Kidney tubule cell (primary cell): Measurements from ENCODE around the gene PHACTR1.
"Not testable (repeated sequence)": the region's sequence is repeated elsewhere in the genome, so short reads cannot be mapped to it uniquely, and the experiment has no call there.

Experiments
- DNase-seq: peaks from one replicate; pipeline ENCODE4 v3.0.0-alpha.2; 2018; ENCODE audit warnings: low spot score

PHACTR1 gene

GRCh38 chr6:12716298-12716916, at the start of gene PHACTR1:
Gene PHACTR1, plus strand, starts transcription at chr6:12716767.
- no peak for DNase-seq

GRCh38 chr6:12666886-12667285, 49.7 kb upstream of the PHACTR1 start:
- no peak for DNase-seq

- no peak for DNase-seq
Measured at GRCh38 chr6:12675931-12676330, 40.6 kb upstream of the PHACTR1 start.

GRCh38 chr6:12679341-12679740, 37.2 kb upstream of the PHACTR1 start:
- DNase-seq = peak; percentile 52

GRCh38 chr6:12693122-12693521, 23.4 kb upstream of the PHACTR1 start:
- no peak for DNase-seq

GRCh38 chr6:12698298-12698697, 18.3 kb upstream of the PHACTR1 start:
- DNase-seq = no peak

GRCh38 chr6:12704946-12705345, 11.6 kb upstream of the PHACTR1 start:
- DNase-seq = no peak

GRCh38 chr6:12709116-12709515, 7.5 kb upstream of the PHACTR1 start:
- DNase-seq = peak; percentile 80

GRCh38 chr6:12709556-12710232, 6.9 kb upstream of the PHACTR1 start:
- DNase-seq = no peak

GRCh38 chr6:12710921-12711320, 5.6 kb upstream of the PHACTR1 start:
- no peak for DNase-seq

GRCh38 chr6:12714022-12714421, 2.5 kb upstream of the PHACTR1 start:
- DNase-seq = no peak

- DNase-seq = no peak
Measured at GRCh38 chr6:12715437-12715836, 1.1 kb upstream of the PHACTR1 start.

- peak; percentile 17 for DNase-seq
Measured at GRCh38 chr6:12717356-12717755, 789 bp downstream of the PHACTR1 start.

- DNase-seq = peak; percentile 77
Measured at GRCh38 chr6:12718015-12718414, 1.4 kb downstream of the PHACTR1 start.

- DNase-seq = no peak
Measured at GRCh38 chr6:12719017-12719416, 2.5 kb downstream of the PHACTR1 start.

GRCh38 chr6:12720310-12720709, 3.7 kb downstream of the PHACTR1 start:
- DNase-seq = no peak

- DNase-seq = no peak
Measured at GRCh38 chr6:12725263-12725662, 8.7 kb downstream of the PHACTR1 start.

- DNase-seq = no peak
Measured at GRCh38 chr6:12729467-12729866, 12.9 kb downstream of the PHACTR1 start.

GRCh38 chr6:12730809-12731208, 14.2 kb downstream of the PHACTR1 start:
- DNase-seq = not testable (repeated sequence)

- DNase-seq = no peak
Measured at GRCh38 chr6:12733876-12734275, 17.3 kb downstream of the PHACTR1 start.

GRCh38 chr6:12735786-12736185, 19.2 kb downstream of the PHACTR1 start:
- no peak for DNase-seq

- no peak for DNase-seq
Measured at GRCh38 chr6:12748411-12748810, 31.8 kb downstream of the PHACTR1 start.

- no peak for DNase-seq
Measured at GRCh38 chr6:12748815-12749521, 32.4 kb downstream of the PHACTR1 start.
